ENCODE data around the gene FOXP1.
A peak's percentile ranks its signal among the peaks of the same experiment; 100 is the strongest.

Gene FOXP1

DNA sequence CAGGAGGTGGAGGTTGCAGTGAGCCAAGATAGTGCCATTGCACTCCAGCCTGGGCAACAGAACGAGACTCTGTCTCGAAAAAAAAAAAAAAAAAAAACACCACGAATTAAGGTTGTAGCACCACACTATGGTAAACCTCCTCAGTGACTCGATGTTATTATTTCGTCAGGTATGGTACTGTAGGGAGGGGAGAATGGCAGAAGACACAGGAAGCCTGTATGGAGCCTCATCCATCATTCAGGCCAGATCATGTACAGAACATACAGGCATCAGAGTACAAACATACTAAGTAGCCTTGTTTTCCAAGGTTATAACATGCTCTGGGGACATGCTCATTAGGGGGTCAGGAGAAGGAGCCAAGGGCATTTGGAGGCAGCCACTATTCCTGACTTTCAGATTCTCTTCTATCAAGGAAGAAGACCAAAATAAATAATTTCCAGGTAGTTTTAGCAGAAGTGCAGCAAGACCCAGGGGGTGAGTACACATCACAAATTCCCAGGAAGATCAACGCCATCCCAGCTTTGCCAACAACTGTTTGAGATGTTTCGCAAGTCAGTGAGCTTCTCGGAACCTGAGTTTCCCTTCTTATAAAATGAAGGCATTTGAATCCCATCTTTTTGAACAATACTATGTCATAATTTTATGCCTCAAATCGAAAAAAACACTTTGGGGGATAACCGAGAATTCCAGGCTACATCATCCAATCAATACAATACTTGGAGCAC, 79.8 kb downstream of the FOXP1 start:
- peak; percentile 59 to 64 for DNase-seq
- Histone ChIP-seq H4K12ac (ENCODE audit: low read depth, low read length) (no peak overlapping the region), H3K4me2 (ENCODE audit: low read length) (no peak overlapping the region), H3K4me1 (ENCODE audit: control insufficient read depth in 1 of 2, insufficient read depth in 2 of 2, low read length in 2 of 2) (peaks cover 15 to 17% of the 10 kb centered on the region in 2 experiments), H2BK12ac (ENCODE audit: low read length) (peak overlapping the region; percentile 72), H3K9me3 (ENCODE audit: insufficient read depth, low read depth, low read length) (no peaks in the 10 kb centered on the region), H3K4ac (ENCODE audit: low read depth, low read length) (no peak overlapping the region), H3K9ac (ENCODE audit: low read length) (no peak overlapping the region), H2BK120ac (ENCODE audit: insufficient read depth, low read length, poor library complexity) (peak overlapping the region; percentile 56), H3K27ac (ENCODE audit: low read depth, low read length) (peak overlapping the region; percentile 57), H3K79me2 (ENCODE audit: control insufficient read depth, insufficient read depth, low read length, poor library complexity) (peaks cover 2% of the 10 kb centered on the region), H3K27me3 (ENCODE audit: insufficient read depth, low read length) (no peaks in the 10 kb centered on the region), H3K23ac (ENCODE audit: low read length) (no peak overlapping the region), H3K18ac (ENCODE audit: low read length) (peak overlapping the region; percentile 17), H2AK5ac (ENCODE audit: low read length) (peak overlapping the region; percentile 35), H4K8ac (ENCODE audit: low read depth, low read length) (peak overlapping the region; percentile 53), H2AFZ (ENCODE audit: insufficient read depth, low read length, poor library complexity) (no peak overlapping the region), H3K4me3 (ENCODE audit: low read depth, low read length) (no peak overlapping the region), H3K14ac (ENCODE audit: low read length) (peak overlapping the region; percentile 68), H2BK5ac (ENCODE audit: low read depth, low read length, poor library complexity) (peak overlapping the region; percentile 71), H4K91ac (ENCODE audit: low read depth, low read length) (peak overlapping the region; percentile 70), H3K36me3 (ENCODE audit: control insufficient read depth in 1 of 2, insufficient read depth in 2 of 2, low read length in 2 of 2) (no peaks in the 10 kb centered on the region), H3K79me1 (ENCODE audit: low read length) (peaks cover 20% of the 10 kb centered on the region)
- no CpG with 5 or more reads among the region's 10 CpGs for WGBS (ENCODE audit: extremely low coverage, insufficient coverage, insufficient read length)

DNA sequence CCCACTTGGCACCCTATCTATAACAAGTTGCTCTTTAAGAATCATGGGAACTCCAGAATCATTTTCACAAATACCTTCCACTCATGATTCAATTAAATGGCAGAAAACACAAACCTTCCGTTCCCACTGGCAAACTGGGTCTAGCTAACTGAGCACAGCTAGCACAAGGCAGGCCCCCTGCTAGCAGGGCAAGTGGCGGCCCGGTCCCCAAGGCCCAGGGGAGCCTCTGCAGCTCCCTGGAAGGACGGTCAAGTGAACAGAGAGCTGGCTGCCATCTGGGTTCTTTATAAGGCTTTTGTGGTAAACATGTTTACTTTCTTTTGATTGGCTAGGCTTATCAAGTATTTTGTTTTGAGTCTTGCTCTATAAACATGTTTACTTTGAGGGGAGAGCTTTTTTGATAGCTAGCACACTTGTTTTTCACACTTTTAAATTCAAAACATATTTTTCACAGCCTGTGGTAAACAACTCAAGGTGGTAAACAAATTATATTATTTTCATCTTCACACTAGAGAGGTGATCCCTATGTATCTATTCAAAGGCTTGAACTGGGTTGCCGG, 81.4 kb downstream of the FOXP1 start:
- Histone ChIP-seq H3K18ac (ENCODE audit: low read length) (no peak overlapping the region), H2AFZ (ENCODE audit: insufficient read depth, low read length, poor library complexity) (no peak overlapping the region), H3K79me2 (ENCODE audit: control insufficient read depth, insufficient read depth, low read length, poor library complexity) (peaks cover 2% of the 10 kb centered on the region), H3K4ac (ENCODE audit: low read depth, low read length) (peak overlapping the region; percentile 18), H4K91ac (ENCODE audit: low read depth, low read length) (peak overlapping the region; percentile 49), H4K8ac (ENCODE audit: low read depth, low read length) (no peak overlapping the region), H2BK5ac (ENCODE audit: low read depth, low read length, poor library complexity) (no peak overlapping the region), H3K27me3 (ENCODE audit: insufficient read depth, low read length) (no peaks in the 10 kb centered on the region), H3K23ac (ENCODE audit: low read length) (no peak overlapping the region), H3K4me1 (ENCODE audit: control insufficient read depth in 1 of 2, insufficient read depth in 2 of 2, low read length in 2 of 2) (peaks cover 18 to 29% of the 10 kb centered on the region in 2 experiments), H3K36me3 (ENCODE audit: control insufficient read depth in 1 of 2, insufficient read depth in 2 of 2, low read length in 2 of 2) (no peaks in the 10 kb centered on the region), H3K9ac (ENCODE audit: low read length) (no peak overlapping the region), H3K14ac (ENCODE audit: low read length) (peak overlapping the region; percentile 13), H2AK5ac (ENCODE audit: low read length) (peak overlapping the region; percentile 33), H3K9me3 (ENCODE audit: insufficient read depth, low read depth, low read length) (no peaks in the 10 kb centered on the region), H2BK12ac (ENCODE audit: low read length) (peak overlapping the region; percentile 60), H3K4me2 (ENCODE audit: low read length) (no peak overlapping the region), H3K4me3 (ENCODE audit: low read depth, low read length) (no peak overlapping the region), H4K12ac (ENCODE audit: low read depth, low read length) (no peak overlapping the region), H3K79me1 (ENCODE audit: low read length) (peaks cover 23% of the 10 kb centered on the region), H2BK120ac (ENCODE audit: insufficient read depth, low read length, poor library complexity) (no peak overlapping the region), H3K27ac (ENCODE audit: low read depth, low read length) (no peak overlapping the region)
- no peak for DNase-seq
- no CpG with 5 or more reads among the region's 5 CpGs for WGBS (ENCODE audit: extremely low coverage, insufficient coverage, insufficient read length)

DNA sequence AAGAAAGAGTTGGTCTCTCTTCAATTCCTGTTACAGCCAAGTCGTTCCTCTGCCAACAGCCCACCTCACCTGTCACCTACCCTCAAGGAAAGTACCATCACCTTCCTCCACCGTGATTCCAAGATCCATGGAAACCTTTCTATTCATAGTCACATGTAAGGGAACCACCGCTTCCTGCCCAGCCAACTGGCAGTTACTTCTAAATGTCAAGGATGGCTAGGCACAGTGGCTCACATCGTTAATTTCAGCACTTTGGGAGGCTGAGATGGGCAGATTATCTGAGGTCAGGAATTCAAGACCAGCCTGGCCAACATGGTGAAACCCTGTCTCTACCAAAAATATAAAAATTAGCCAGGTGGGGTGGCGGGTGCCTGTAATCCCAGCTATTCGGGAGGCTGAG, 82.8 kb downstream of the FOXP1 start:
- Histone ChIP-seq H2BK12ac (ENCODE audit: low read length) (peak overlapping the region; percentile 55), H4K8ac (ENCODE audit: low read depth, low read length) (no peak overlapping the region), H3K79me2 (ENCODE audit: control insufficient read depth, insufficient read depth, low read length, poor library complexity) (peaks cover 2% of the 10 kb centered on the region), H2BK120ac (ENCODE audit: insufficient read depth, low read length, poor library complexity) (no peak overlapping the region), H3K23ac (ENCODE audit: low read length) (no peak overlapping the region), H3K4me1 (ENCODE audit: control insufficient read depth in 1 of 2, insufficient read depth in 2 of 2, low read length in 2 of 2) (peaks cover 23 to 36% of the 10 kb centered on the region in 2 experiments), H4K91ac (ENCODE audit: low read depth, low read length) (peak overlapping the region; percentile 20), H2AFZ (ENCODE audit: insufficient read depth, low read length, poor library complexity) (no peak overlapping the region), H3K27me3 (ENCODE audit: insufficient read depth, low read length) (no peaks in the 10 kb centered on the region), H3K4me3 (ENCODE audit: low read depth, low read length) (no peak overlapping the region), H3K36me3 (ENCODE audit: control insufficient read depth in 1 of 2, insufficient read depth in 2 of 2, low read length in 2 of 2) (no peaks in the 10 kb centered on the region), H3K27ac (ENCODE audit: low read depth, low read length) (no peak overlapping the region), H2AK5ac (ENCODE audit: low read length) (peak overlapping the region; percentile 6), H3K79me1 (ENCODE audit: low read length) (peaks cover 30% of the 10 kb centered on the region), H3K4me2 (ENCODE audit: low read length) (no peak overlapping the region), H3K4ac (ENCODE audit: low read depth, low read length) (no peak overlapping the region), H3K18ac (ENCODE audit: low read length) (peak overlapping the region; percentile 11), H3K14ac (ENCODE audit: low read length) (no peak overlapping the region), H4K12ac (ENCODE audit: low read depth, low read length) (no peak overlapping the region), H2BK5ac (ENCODE audit: low read depth, low read length, poor library complexity) (no peak overlapping the region), H3K9me3 (ENCODE audit: insufficient read depth, low read depth, low read length) (no peaks in the 10 kb centered on the region), H3K9ac (ENCODE audit: low read length) (no peak overlapping the region)
- DNase-seq, result no peak
- WGBS (ENCODE audit: extremely low coverage, insufficient coverage, insufficient read length), result no CpG with 5 or more reads among the region's 6 CpGs

DNA sequence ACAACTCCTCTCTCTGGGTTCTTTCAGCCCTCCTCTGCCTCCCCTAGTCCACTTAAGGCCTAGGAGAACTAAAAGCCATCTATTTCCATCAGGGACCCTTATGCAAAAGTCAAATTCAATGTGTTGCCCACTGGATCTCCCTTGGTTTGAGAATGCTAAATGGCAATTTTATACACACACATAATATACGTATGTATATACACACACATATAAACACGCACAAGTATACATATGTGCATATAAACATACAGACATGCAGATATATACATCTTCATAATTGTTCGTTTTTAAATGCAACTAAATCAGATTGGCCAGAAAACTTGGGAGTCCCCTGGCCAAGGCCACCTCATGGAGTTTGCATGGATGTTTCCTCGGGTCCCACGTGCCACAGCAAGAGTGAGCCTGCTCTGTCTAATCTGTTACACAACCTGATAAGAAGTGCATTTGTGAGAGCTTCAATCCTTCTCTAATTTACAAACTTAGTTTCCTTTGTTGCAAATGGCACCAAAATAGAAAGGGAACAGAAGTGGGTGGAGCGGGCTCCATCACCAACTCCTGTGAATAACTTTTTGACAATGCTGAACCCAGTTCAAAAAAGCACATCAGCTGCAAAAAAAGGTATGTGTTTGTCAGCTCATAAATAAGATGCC, 84.2 kb downstream of the FOXP1 start:
- H3K79me2 ChIP-seq (ENCODE audit: control insufficient read depth, insufficient read depth, low read length, poor library complexity), result peaks cover 2% of the 10 kb centered on the region
- H3K79me1 ChIP-seq (ENCODE audit: low read length), result peaks cover 25% of the 10 kb centered on the region
- H4K12ac ChIP-seq (ENCODE audit: low read depth, low read length), result no peak overlapping the region
- H3K9ac ChIP-seq (ENCODE audit: low read length), result no peak overlapping the region
- no peak overlapping the region for H3K23ac ChIP-seq (ENCODE audit: low read length)
- H3K36me3 ChIP-seq (ENCODE audit: control insufficient read depth in 1 of 2, insufficient read depth in 2 of 2, low read length in 2 of 2), result no peaks in the 10 kb centered on the region
- peak overlapping the region; percentile 74 for H2BK5ac ChIP-seq (ENCODE audit: low read depth, low read length, poor library complexity)
- peak overlapping the region; percentile 76 for H2BK12ac ChIP-seq (ENCODE audit: low read length)
- H3K4me3 ChIP-seq (ENCODE audit: low read depth, low read length), result no peak overlapping the region
- WGBS (ENCODE audit: extremely low coverage, insufficient coverage, insufficient read length), result no CpG with 5 or more reads among the region's 6 CpGs
- peak overlapping the region; percentile 92 for H2BK120ac ChIP-seq (ENCODE audit: insufficient read depth, low read length, poor library complexity)
- H3K27me3 ChIP-seq (ENCODE audit: insufficient read depth, low read length), result no peaks in the 10 kb centered on the region
- H3K4me2 ChIP-seq (ENCODE audit: low read length), result no peak overlapping the region
- DNase-seq, result no peak
- H4K91ac ChIP-seq (ENCODE audit: low read depth, low read length), result peak overlapping the region; percentile 86
- peak overlapping the region; percentile 81 for H3K14ac ChIP-seq (ENCODE audit: low read length)
- H3K4me1 ChIP-seq (ENCODE audit: control insufficient read depth in 1 of 2, insufficient read depth in 2 of 2, low read length in 2 of 2), result peaks cover 16 to 29% of the 10 kb centered on the region in 2 experiments
- peak overlapping the region; percentile 82 for H3K18ac ChIP-seq (ENCODE audit: low read length)
- peak overlapping the region; percentile 89 for H3K27ac ChIP-seq (ENCODE audit: low read depth, low read length)
- H3K4ac ChIP-seq (ENCODE audit: low read depth, low read length), result peak overlapping the region; percentile 39
- peak overlapping the region; percentile 50 for H4K8ac ChIP-seq (ENCODE audit: low read depth, low read length)
- H3K9me3 ChIP-seq (ENCODE audit: insufficient read depth, low read depth, low read length), result no peaks in the 10 kb centered on the region
- no peak overlapping the region for H2AFZ ChIP-seq (ENCODE audit: insufficient read depth, low read length, poor library complexity)
- H2AK5ac ChIP-seq (ENCODE audit: low read length), result peak overlapping the region; percentile 39

All from trophoblast cell (in vitro differentiated cells and primary cell).